ENCODE measurements around the gene BEND3. TPM values are rescaled to one million over a fixed set of nuclear protein-coding genes. Genes with fewer than 3 reads are reported as not detected.

The BEND3 gene
- total RNA-seq, 3 donors from 2014 or later = 3.6 to 6.7 (median 5.3) TPM

- H3K36me3 ChIP-seq (ENCODE audit: low read depth) = no peaks in the 10 kb centered on the region
- H3K4me1 ChIP-seq (ENCODE audit: low read depth) = no peaks in the 10 kb centered on the region
- no peaks in the 10 kb centered on the region for H3K9me3 ChIP-seq
- no peak for ATAC-seq
- no peak for TF ChIP-seq CTCF (IDR thresholded peaks at IDR 0.05)
- no peak for DNase-seq
- H3K4me3 ChIP-seq = no peak overlapping the region
- intact Hi-C loops (cut with DNase I, micrococcal nuclease) = no loop called here
Measured at GRCh38 chr6:107057679-107058078, 57.6 kb downstream of the BEND3 start.

GRCh38 chr6:107056796-107057195, 58.5 kb downstream of the BEND3 start:
- intact Hi-C loops (cut with DNase I, micrococcal nuclease) = no loop called here

DNA sequence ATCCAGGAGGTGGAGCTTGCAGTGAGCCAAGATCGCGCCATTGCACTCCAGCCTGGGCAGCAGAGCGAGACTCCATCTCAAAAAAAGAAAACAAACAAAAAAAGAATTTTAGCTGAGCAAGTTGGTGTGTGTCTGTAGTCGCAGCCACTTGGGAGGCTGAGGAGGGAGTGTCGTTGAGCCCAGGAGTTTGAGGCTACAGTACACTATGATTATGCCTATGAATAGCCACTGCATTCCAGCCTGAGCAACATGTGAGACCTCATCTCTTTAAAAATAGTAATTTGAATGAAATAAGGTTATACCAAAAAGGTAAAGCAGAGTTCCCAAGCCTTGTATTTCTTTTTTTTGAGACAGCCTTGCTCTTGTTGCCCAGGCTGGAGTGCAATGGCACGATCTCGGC, 67.5 kb downstream of the BEND3 start:
- H3K4me3 ChIP-seq = no peak overlapping the region
- no peak for ATAC-seq
- intact Hi-C loops (cut with DNase I, micrococcal nuclease) = no loop called here
- no peaks in the 10 kb centered on the region for H3K9me3 ChIP-seq
- no peak for TF ChIP-seq CTCF (IDR thresholded peaks at IDR 0.05)
- no peak for DNase-seq
- no peaks in the 10 kb centered on the region for H3K36me3 ChIP-seq (ENCODE audit: low read depth)
- no peaks in the 10 kb centered on the region for H3K4me1 ChIP-seq (ENCODE audit: low read depth)

More at GRCh38 chr6:107056796-107057195, 58.5 kb downstream of the BEND3 start:
- H3K9me3 ChIP-seq = no peaks in the 10 kb centered on the region
- TF ChIP-seq CTCF (IDR thresholded peaks at IDR 0.05) = no peak
- ATAC-seq (no peak), DNase-seq (no peak)
- no peaks in the 10 kb centered on the region for H3K4me1 ChIP-seq (ENCODE audit: low read depth)
- H3K4me3 ChIP-seq = no peak overlapping the region
- H3K36me3 ChIP-seq (ENCODE audit: low read depth) = no peaks in the 10 kb centered on the region

DNA sequence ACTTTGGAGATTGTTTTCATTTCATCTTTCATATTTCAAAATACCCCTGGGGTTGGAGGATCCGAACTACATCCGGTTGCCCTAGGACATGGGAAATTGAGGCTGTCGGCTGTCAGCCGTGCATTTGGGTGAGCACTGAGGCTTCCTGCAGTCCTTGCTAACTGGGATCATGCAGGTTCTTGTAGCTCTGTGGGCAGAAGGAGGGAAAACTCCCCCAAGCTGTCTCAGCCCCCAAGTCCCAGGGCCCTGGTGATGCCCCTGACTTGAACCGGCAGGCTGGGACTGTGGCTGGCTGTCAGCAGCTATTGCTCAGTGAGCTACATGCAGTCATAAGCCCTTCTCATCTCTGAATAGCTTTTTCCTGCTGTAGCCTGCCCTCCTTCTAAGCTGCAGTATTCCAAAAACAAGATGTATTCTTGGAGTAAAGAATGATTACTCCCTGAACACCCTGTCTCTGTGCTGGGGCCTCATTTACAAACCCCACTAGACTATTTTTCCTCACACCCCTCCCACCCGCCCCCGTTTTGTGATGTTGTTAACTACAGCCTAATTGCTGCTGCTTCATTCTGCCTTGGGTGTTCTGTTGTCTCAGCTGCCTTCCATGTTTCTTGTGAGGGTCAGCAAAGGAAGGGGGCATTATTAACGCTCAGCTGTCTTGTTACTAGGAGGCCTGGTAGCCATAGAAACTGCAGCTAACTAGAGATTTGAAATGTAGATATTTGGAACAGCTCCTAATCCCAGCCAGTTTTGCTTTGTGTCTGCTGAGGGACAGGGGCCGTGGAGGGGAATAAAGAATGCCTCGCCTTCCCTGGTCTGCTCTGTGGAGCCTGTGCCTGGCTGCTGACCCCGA, 69.3 kb downstream of the BEND3 start:
- ATAC-seq (no peak), DNase-seq (no peak)
- peaks cover 4% of the 10 kb centered on the region for H3K4me1 ChIP-seq (ENCODE audit: low read depth)
- no peaks in the 10 kb centered on the region for H3K36me3 ChIP-seq (ENCODE audit: low read depth)
- no peak overlapping the region for H3K4me3 ChIP-seq
- H3K9me3 ChIP-seq = no peaks in the 10 kb centered on the region
- no peak for TF ChIP-seq CTCF (IDR thresholded peaks at IDR 0.05)
- intact Hi-C loops (cut with DNase I, micrococcal nuclease) = no loop called here

DNA sequence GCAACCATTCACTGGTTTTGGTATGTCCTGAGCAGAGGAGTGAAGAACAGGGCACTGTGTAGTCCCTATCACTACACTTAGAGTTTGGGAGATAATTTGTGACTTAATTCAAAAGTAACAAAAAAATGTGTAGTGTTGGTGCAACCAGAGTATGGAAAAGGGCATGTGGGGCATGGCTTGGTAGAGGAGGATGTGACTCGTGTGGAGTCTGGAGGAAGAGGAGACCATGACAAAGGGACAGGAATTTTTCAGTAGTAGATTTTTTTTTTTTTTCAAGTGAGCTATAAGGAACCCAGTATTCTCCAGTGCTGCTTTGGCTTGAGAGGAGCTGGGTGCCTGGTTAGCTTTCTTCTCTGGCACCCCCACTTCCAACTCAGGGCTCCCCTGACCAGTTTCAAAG, 82.2 kb downstream of the BEND3 start:
- DNase-seq (no peak), ATAC-seq (no peak)
- intact Hi-C loops (cut with DNase I, micrococcal nuclease) = no loop called here
- no peaks in the 10 kb centered on the region for H3K36me3 ChIP-seq (ENCODE audit: low read depth)
- no peaks in the 10 kb centered on the region for H3K9me3 ChIP-seq
- no peak overlapping the region for H3K4me3 ChIP-seq
- TF ChIP-seq CTCF (IDR thresholded peaks at IDR 0.05) = no peak
- H3K4me1 ChIP-seq (ENCODE audit: low read depth) = peaks cover 11% of the 10 kb centered on the region
